Astrocyte (in vitro differentiated cells and primary cell): ENCODE results near the gene MESD. TPM values are rescaled to one million over a fixed set of nuclear protein-coding genes. Genes with fewer than 3 reads are reported as not detected.

Source experiments
- DNase-seq: peaks from one replicate; pipeline ENCODE4 v3.0.0-alpha.2; 2010; ENCODE audit warnings: low read depth
- FAIRE-seq: peaks from 2 replicates; lab custom pipeline; 2011; peaks lifted over from hg19 to GRCh38; lab: Jason Lieb, UNC
- H2AFZ ChIP-seq: 2 replicates; pipeline ENCODE4 v1.6.0; 2012; ENCODE audit warnings: low read depth, low read length, inconsistent platforms
- H3K27ac ChIP-seq: 2 replicates; pipeline ENCODE4 v1.5.1; 2011; ENCODE audit warnings: low read depth, low read length, inconsistent platforms
- H3K27me3 ChIP-seq: 2 replicates; pipeline ENCODE4 v1.6.0; 2011; ENCODE audit warnings: low read length, inconsistent platforms; ENCODE audit not compliant: insufficient read depth
- H3K36me3 ChIP-seq: 2 replicates; pipeline ENCODE4 v1.5.1; 2011; ENCODE audit warnings: low read length, inconsistent platforms; ENCODE audit not compliant: insufficient read depth
- H3K4me1 ChIP-seq: 2 replicates; pipeline ENCODE4 v1.5.1; 2011; ENCODE audit warnings: low read length, inconsistent platforms; ENCODE audit not compliant: insufficient read depth
- H3K4me2 ChIP-seq: 2 replicates; pipeline ENCODE4 v1.6.0; 2012; ENCODE audit warnings: low read length, inconsistent platforms
- H3K4me3 ChIP-seq: 2 replicates; pipeline ENCODE4 v1.5.1; 2011; ENCODE audit warnings: low read depth, mild to moderate bottlenecking, low read length, inconsistent platforms; ENCODE audit not compliant: insufficient read depth
- H3K79me2 ChIP-seq: 2 replicates; pipeline ENCODE4 v1.6.0; 2012; ENCODE audit warnings: mild to moderate bottlenecking, low read length, inconsistent platforms; ENCODE audit not compliant: insufficient read depth
- H3K9ac ChIP-seq: 2 replicates; pipeline ENCODE4 v1.6.0; 2012; ENCODE audit warnings: mild to moderate bottlenecking, low read length, inconsistent platforms
- H3K9me3 ChIP-seq: 2 replicates; pipeline ENCODE4 v1.5.1; 2012; ENCODE audit warnings: low read depth, mild to moderate bottlenecking, low read length, inconsistent platforms; ENCODE audit not compliant: insufficient read depth
- H4K20me1 ChIP-seq: 2 replicates; pipeline ENCODE4 v1.6.0; 2012; ENCODE audit warnings: low read length, inconsistent platforms; ENCODE audit not compliant: insufficient read depth
- H3K27ac Mint-ChIP-seq: one replicate; pipeline ENCODE4 v1.8.0; 2021; ENCODE audit warnings: mild to moderate bottlenecking, mixed read lengths; ENCODE audit not compliant: unreplicated experiment
- H3K27me3 Mint-ChIP-seq: one replicate; pipeline ENCODE4 v1.8.0; 2021; ENCODE audit warnings: low read depth, mixed read lengths; ENCODE audit not compliant: unreplicated experiment
- H3K36me3 Mint-ChIP-seq: one replicate; pipeline ENCODE4 v1.8.0; 2021; ENCODE audit warnings: low read depth, mixed read lengths; ENCODE audit not compliant: unreplicated experiment
- H3K4me1 Mint-ChIP-seq: one replicate; pipeline ENCODE4 v1.8.0; 2021; ENCODE audit warnings: low read depth, mixed read lengths; ENCODE audit not compliant: unreplicated experiment
- H3K4me3 Mint-ChIP-seq: one replicate; pipeline ENCODE4 v1.8.0; 2021; ENCODE audit warnings: mild to moderate bottlenecking, moderate library complexity, mixed read lengths; ENCODE audit not compliant: unreplicated experiment
- H3K9me3 Mint-ChIP-seq: one replicate; pipeline ENCODE4 v1.8.0; 2021; ENCODE audit warnings: mild to moderate bottlenecking, mixed read lengths; ENCODE audit not compliant: unreplicated experiment
- CTCF ChIP-seq: IDR thresholded peaks from 2 replicates; pipeline ENCODE4 v1.5.1; 2011; ENCODE audit warnings: low read depth, mild to moderate bottlenecking, inconsistent platforms, low read length, moderate library complexity; ENCODE audit not compliant: insufficient read depth
- EZH2 ChIP-seq: IDR thresholded peaks from 2 replicates; pipeline ENCODE4 v1.6.1; 2012; ENCODE audit warnings: mild to moderate bottlenecking, low read length, inconsistent platforms; ENCODE audit not compliant: insufficient read depth
- total RNA-seq: library from RNA; stranded (reverse); gene quantifications from 2 replicates; pipeline ENCODE4 v1.2.1, GENCODE V29; 2021

Gene MESD
- total RNA-seq, 1 donor from 2014 or later: 33.1 TPM

- H3K27me3 ChIP-seq: no peaks in the 10 kb centered on the region
- peaks cover 10% of the 10 kb centered on the region for H3K36me3 Mint-ChIP-seq
- H4K20me1 ChIP-seq: peaks cover 11% of the 10 kb centered on the region
- H3K4me1 Mint-ChIP-seq: peaks cover 4% of the 10 kb centered on the region
- FAIRE-seq (no peak), DNase-seq (no peak)
- H3K27ac ChIP-seq: no peak overlapping the region
- no peaks in the 10 kb centered on the region for H3K9me3 ChIP-seq
- no peak overlapping the region for H2AFZ ChIP-seq
- no peak overlapping the region for H3K4me3 Mint-ChIP-seq
- H3K79me2 ChIP-seq: no peaks in the 10 kb centered on the region
- H3K27me3 Mint-ChIP-seq: no peaks in the 10 kb centered on the region
- H3K4me2 ChIP-seq: no peak overlapping the region
- peaks cover 3% of the 10 kb centered on the region for H3K9me3 Mint-ChIP-seq
- H3K4me1 ChIP-seq: no peaks in the 10 kb centered on the region
- no peak overlapping the region for H3K27ac Mint-ChIP-seq
- H3K9ac ChIP-seq: no peak overlapping the region
- H3K4me3 ChIP-seq: no peak overlapping the region
- peaks cover 3% of the 10 kb centered on the region for H3K36me3 ChIP-seq
- no peak for TF ChIP-seq CTCF
- TF ChIP-seq EZH2: no peak
Measured at GRCh38 chr15:80940851-80941250, 48.8 kb downstream of the MESD start.

GRCh38 chr15:80940331-80940730 is 49.3 kb downstream of the MESD start:
- Histone ChIP-seq H3K4me1 (peaks cover 3% of the 10 kb centered on the region), H3K27ac (no peak overlapping the region), H3K9me3 (no peaks in the 10 kb centered on the region), H3K27me3 (no peaks in the 10 kb centered on the region), H3K4me3 (no peak overlapping the region), H3K9ac (no peak overlapping the region), H4K20me1 (peaks cover 11% of the 10 kb centered on the region), H3K4me2 (no peak overlapping the region), H3K36me3 (peaks cover 3% of the 10 kb centered on the region), H2AFZ (no peak overlapping the region), H3K79me2 (no peaks in the 10 kb centered on the region)
- TF ChIP-seq CTCF (no peak), EZH2 (no peak)
- Mint-ChIP-seq H3K9me3 (no peaks in the 10 kb centered on the region), H3K4me1 (peaks cover 5% of the 10 kb centered on the region), H3K27me3 (no peaks in the 10 kb centered on the region), H3K4me3 (no peak overlapping the region), H3K27ac (no peak overlapping the region), H3K36me3 (peaks cover 8% of the 10 kb centered on the region)
- FAIRE-seq (no peak), DNase-seq (no peak)

- Mint-ChIP-seq H3K27ac (no peak overlapping the region), H3K36me3 (peaks cover 5% of the 10 kb centered on the region)
Measured at GRCh38 chr15:80939216-80939615, 50.4 kb downstream of the MESD start.

More at GRCh38 chr15:80939216-80939615, 50.4 kb downstream of the MESD start:
- peaks cover 16% of the 10 kb centered on the region for H3K4me1 Mint-ChIP-seq
- no peaks in the 10 kb centered on the region for H3K9me3 Mint-ChIP-seq
- H3K4me2 ChIP-seq: no peak overlapping the region
- no peak for TF ChIP-seq CTCF
- TF ChIP-seq EZH2: no peak
- no peaks in the 10 kb centered on the region for H3K27me3 ChIP-seq
- no peak overlapping the region for H3K4me3 Mint-ChIP-seq
- peaks cover 3% of the 10 kb centered on the region for H3K36me3 ChIP-seq
- H3K27me3 Mint-ChIP-seq: no peaks in the 10 kb centered on the region
- H3K4me3 ChIP-seq: no peak overlapping the region
- H4K20me1 ChIP-seq: peaks cover 15% of the 10 kb centered on the region
- DNase-seq: no peak
- H3K4me1 ChIP-seq: peaks cover 14% of the 10 kb centered on the region
- H2AFZ ChIP-seq: no peak overlapping the region
- no peaks in the 10 kb centered on the region for H3K9me3 ChIP-seq
- no peak for FAIRE-seq
- no peak overlapping the region for H3K9ac ChIP-seq
- H3K79me2 ChIP-seq: no peaks in the 10 kb centered on the region
- H3K27ac ChIP-seq: no peak overlapping the region
